WTC11 (cell line): ENCODE results near the gene R3HDM4.

Experiments
- ATF2 ChIP-seq: sonication (generic); formaldehyde crosslinking; IDR thresholded peaks from 2 replicates; pipeline ENCODE4 v1.8.1; 2022; ENCODE audit warnings: low read depth, missing genetic modification reagents, borderline replicate concordance
- CREB1 ChIP-seq: sonication (generic); formaldehyde crosslinking; IDR thresholded peaks from 2 replicates; pipeline ENCODE4 v1.8.0; 2023; ENCODE audit warnings: mild to moderate bottlenecking, missing genetic modification reagents
- ETV6 ChIP-seq: sonication (generic); formaldehyde crosslinking; IDR thresholded peaks from 2 replicates; pipeline ENCODE4 v1.8.1; 2022; ENCODE audit warnings: mild to moderate bottlenecking, missing genetic modification reagents
- FOXJ3 ChIP-seq: sonication (generic); formaldehyde crosslinking; IDR thresholded peaks from 2 replicates; pipeline ENCODE4 v1.9.0; 2021; ENCODE audit warnings: missing genetic modification reagents, mild to moderate bottlenecking, borderline replicate concordance
- GTF2I ChIP-seq: fragments of 250-450 bp; sonication (Bioruptor Pico); conservative IDR thresholded peaks from 2 replicates; pipeline ENCODE4 v1.4.0; 2021; ENCODE audit warnings: mild to moderate bottlenecking
- JUN ChIP-seq: sonication (generic); formaldehyde crosslinking; IDR thresholded peaks from 2 replicates; pipeline ENCODE4 v1.8.0; 2023; ENCODE audit warnings: mild to moderate bottlenecking, missing genetic modification reagents
- MLX ChIP-seq: sonication (generic); formaldehyde crosslinking; IDR thresholded peaks from 2 replicates; pipeline ENCODE4 v1.8.1; 2023; ENCODE audit warnings: mild to moderate bottlenecking, missing genetic modification reagents, moderate library complexity
- ZBTB21 ChIP-seq: sonication (generic); formaldehyde crosslinking; IDR thresholded peaks from 2 replicates; pipeline ENCODE4 v1.8.1; 2023; ENCODE audit warnings: mild to moderate bottlenecking, missing genetic modification reagents, borderline replicate concordance
- ZNF281 ChIP-seq: sonication (generic); formaldehyde crosslinking; IDR thresholded peaks from 2 replicates; pipeline ENCODE4 v1.8.0; 2023; ENCODE audit warnings: mild to moderate bottlenecking, missing genetic modification reagents
- TF ChIP-seq, protein P1 (sequence below): fragments of 200-600 bp; IDR thresholded peaks from 2 replicates; pipeline ENCODE4 v1.8.0; 2022; ENCODE audit warnings: antibody characterized with exemption
- TF ChIP-seq, protein P2 (sequence below): sonication (generic); formaldehyde crosslinking; IDR thresholded peaks from 2 replicates; pipeline ENCODE4 v1.8.1; 2022; ENCODE audit warnings: missing genetic modification reagents, borderline replicate concordance
- TF ChIP-seq, protein P3 (sequence below): sonication (generic); formaldehyde crosslinking; IDR thresholded peaks from 2 replicates; pipeline ENCODE4 v1.8.0; 2023; ENCODE audit warnings: missing genetic modification reagents

GRCh38 chr19:892243-892893 is 20.7 kb downstream of the R3HDM4 start:
- TF ChIP-seq, protein P1, sequence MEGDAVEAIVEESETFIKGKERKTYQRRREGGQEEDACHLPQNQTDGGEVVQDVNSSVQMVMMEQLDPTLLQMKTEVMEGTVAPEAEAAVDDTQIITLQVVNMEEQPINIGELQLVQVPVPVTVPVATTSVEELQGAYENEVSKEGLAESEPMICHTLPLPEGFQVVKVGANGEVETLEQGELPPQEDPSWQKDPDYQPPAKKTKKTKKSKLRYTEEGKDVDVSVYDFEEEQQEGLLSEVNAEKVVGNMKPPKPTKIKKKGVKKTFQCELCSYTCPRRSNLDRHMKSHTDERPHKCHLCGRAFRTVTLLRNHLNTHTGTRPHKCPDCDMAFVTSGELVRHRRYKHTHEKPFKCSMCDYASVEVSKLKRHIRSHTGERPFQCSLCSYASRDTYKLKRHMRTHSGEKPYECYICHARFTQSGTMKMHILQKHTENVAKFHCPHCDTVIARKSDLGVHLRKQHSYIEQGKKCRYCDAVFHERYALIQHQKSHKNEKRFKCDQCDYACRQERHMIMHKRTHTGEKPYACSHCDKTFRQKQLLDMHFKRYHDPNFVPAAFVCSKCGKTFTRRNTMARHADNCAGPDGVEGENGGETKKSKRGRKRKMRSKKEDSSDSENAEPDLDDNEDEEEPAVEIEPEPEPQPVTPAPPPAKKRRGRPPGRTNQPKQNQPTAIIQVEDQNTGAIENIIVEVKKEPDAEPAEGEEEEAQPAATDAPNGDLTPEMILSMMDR = no peak
- TF ChIP-seq ETV6 (CRISPR knock-in tag) (no peak), CREB1 (CRISPR knock-in tag) (no peak), GTF2I (CRISPR knock-in tag) (no peak), FOXJ3 (CRISPR knock-in tag) (no peak), JUN (no peak), ATF2 (CRISPR knock-in tag) (no peak), ZNF281 (CRISPR knock-in tag) (no peak), ZBTB21 (CRISPR knock-in tag) (no peak), MLX (CRISPR knock-in tag) (no peak)
- TF ChIP-seq, protein P2, sequence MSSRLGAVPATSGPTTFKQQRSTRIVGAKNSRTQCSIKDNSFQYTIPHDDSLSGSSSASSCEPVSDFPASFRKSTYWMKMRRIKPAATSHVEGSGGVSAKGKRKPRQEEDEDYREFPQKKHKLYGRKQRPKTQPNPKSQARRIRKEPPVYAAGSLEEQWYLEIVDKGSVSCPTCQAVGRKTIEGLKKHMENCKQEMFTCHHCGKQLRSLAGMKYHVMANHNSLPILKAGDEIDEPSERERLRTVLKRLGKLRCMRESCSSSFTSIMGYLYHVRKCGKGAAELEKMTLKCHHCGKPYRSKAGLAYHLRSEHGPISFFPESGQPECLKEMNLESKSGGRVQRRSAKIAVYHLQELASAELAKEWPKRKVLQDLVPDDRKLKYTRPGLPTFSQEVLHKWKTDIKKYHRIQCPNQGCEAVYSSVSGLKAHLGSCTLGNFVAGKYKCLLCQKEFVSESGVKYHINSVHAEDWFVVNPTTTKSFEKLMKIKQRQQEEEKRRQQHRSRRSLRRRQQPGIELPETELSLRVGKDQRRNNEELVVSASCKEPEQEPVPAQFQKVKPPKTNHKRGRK (CRISPR knock-in tag) = no peak
- TF ChIP-seq, protein P3, sequence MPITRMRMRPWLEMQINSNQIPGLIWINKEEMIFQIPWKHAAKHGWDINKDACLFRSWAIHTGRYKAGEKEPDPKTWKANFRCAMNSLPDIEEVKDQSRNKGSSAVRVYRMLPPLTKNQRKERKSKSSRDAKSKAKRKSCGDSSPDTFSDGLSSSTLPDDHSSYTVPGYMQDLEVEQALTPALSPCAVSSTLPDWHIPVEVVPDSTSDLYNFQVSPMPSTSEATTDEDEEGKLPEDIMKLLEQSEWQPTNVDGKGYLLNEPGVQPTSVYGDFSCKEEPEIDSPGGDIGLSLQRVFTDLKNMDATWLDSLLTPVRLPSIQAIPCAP (CRISPR knock-in tag) = no peak
